K562 (cell line): ENCODE results near the gene DELE1. TPM values are rescaled to one million over a fixed set of nuclear protein-coding genes. Genes with fewer than 3 reads are reported as not detected.

ENCODE experiments used
- KDM4B ChIP-seq, 2 experiments: fragments of 450-650 bp in 1 of 2; sonication (generic) in 1 of 2; IDR thresholded peaks; 2 replicates each; pipeline ENCODE4 v1.6.1; 2016 to 2017; ENCODE audit warnings: borderline replicate concordance in 2 of 2, antibody characterized with exemption in 1 of 2, low read depth in 1 of 2, mild to moderate bottlenecking in 1 of 2
- KLF16 ChIP-seq: IDR thresholded peaks from 2 replicates; pipeline ENCODE4 v1.6.1; 2016; ENCODE audit warnings: antibody characterized with exemption
- NFIX ChIP-seq: fragments of 250-450 bp; sonication (Bioruptor Pico); IDR thresholded peaks from 2 replicates; pipeline ENCODE4 v1.4.0; 2020; ENCODE audit warnings: low read depth, mild to moderate bottlenecking, moderate library complexity
- ZNF232 ChIP-seq: sonication (generic); formaldehyde crosslinking; IDR thresholded peaks from 2 replicates; pipeline ENCODE4 v1.8.0; 2022; ENCODE audit warnings: mild to moderate bottlenecking, missing genetic modification reagents
- ZNF253 ChIP-seq: fragments of 250-450 bp; sonication (Bioruptor Pico); conservative IDR thresholded peaks from 2 replicates; pipeline ENCODE4 v1.6.1; 2021; ENCODE audit warnings: mild to moderate bottlenecking
- polyA plus RNA-seq, 8 experiments: library from polyadenylated mRNA; depleted of rRNA in 4 of 8; stranded (reverse) in 5 of 8; unstranded in 3 of 8; fragments of >200 nt; fragmentation: Nextera tagmentation in 2 of 8; fragmentation: Illumina TruSeq in 1 of 8; extraction: Ambion mirVana in 2 of 8; extraction: Trizol in 1 of 8; gene quantifications; 2 replicates each; pipeline versions ENCODE4 v1.2.1 to v1.2.3, GENCODE V29; 2011 to 2014; ENCODE audit warnings: inconsistent platforms in 1 of 8, missing spikeins in 1 of 8
- total RNA-seq, 7 experiments: library from RNA; depleted of rRNA in 6 of 7; stranded (reverse); fragments of >200 nt in 6 of 7; fragmentation: Illumina TruSeq in 2 of 7; extraction: Trizol in 2 of 7; gene quantifications; 2 replicates each; pipeline versions ENCODE4 v1.2.1 to v1.2.3, GENCODE V29; 2011 to 2021; ENCODE audit warnings: low replicate concordance in 1 of 7
- TF ChIP-seq, protein P1 (sequence below), 3 experiments: IDR thresholded peaks in 2 of 3; conservative IDR thresholded peaks in 1 of 3; 2 replicates each; pipeline ENCODE4 v1.5.1; 2011 to 2012; ENCODE audit warnings: low read length in 3 of 3, mild to moderate bottlenecking in 3 of 3, control low read depth in 2 of 3, improper control_type of control experiment in 1 of 3, inconsistent platforms in 1 of 3, low read depth in 1 of 3, mixed read lengths in 1 of 3, moderate library complexity in 1 of 3; ENCODE audit not compliant: insufficient read depth in 2 of 3
- TF ChIP-seq, protein P2 (sequence below): fragments of 250-450 bp; sonication (Bioruptor Pico); IDR thresholded peaks from 2 replicates; pipeline ENCODE4 v1.5.0; 2022; ENCODE audit warnings: mild to moderate bottlenecking
- TF ChIP-seq, protein P3 (sequence below), 2 experiments: fragments of 450-650 bp; formaldehyde crosslinking in 1 of 2; IDR thresholded peaks; 2 replicates each; pipeline versions ENCODE4 v1.4.0 to v1.6.1; 2014 to 2020; ENCODE audit warnings: mild to moderate bottlenecking in 2 of 2, borderline replicate concordance in 1 of 2, low read depth in 1 of 2
- TF ChIP-seq, protein P4 (sequence below): fragments of 450-650 bp; conservative IDR thresholded peaks from 2 replicates; pipeline ENCODE4 v1.6.1; 2016; ENCODE audit warnings: missing genetic modification characterization, low read depth, mild to moderate bottlenecking, missing compliant biosample characterization, moderate library complexity

DELE1 gene
- total and polyA plus RNA-seq, 9 of the 15 experiments (the other 6 are each of a cell fraction or from before 2014, with no cell fraction given), result 16.6 to 74.4 (median 49.8) TPM

DNA sequence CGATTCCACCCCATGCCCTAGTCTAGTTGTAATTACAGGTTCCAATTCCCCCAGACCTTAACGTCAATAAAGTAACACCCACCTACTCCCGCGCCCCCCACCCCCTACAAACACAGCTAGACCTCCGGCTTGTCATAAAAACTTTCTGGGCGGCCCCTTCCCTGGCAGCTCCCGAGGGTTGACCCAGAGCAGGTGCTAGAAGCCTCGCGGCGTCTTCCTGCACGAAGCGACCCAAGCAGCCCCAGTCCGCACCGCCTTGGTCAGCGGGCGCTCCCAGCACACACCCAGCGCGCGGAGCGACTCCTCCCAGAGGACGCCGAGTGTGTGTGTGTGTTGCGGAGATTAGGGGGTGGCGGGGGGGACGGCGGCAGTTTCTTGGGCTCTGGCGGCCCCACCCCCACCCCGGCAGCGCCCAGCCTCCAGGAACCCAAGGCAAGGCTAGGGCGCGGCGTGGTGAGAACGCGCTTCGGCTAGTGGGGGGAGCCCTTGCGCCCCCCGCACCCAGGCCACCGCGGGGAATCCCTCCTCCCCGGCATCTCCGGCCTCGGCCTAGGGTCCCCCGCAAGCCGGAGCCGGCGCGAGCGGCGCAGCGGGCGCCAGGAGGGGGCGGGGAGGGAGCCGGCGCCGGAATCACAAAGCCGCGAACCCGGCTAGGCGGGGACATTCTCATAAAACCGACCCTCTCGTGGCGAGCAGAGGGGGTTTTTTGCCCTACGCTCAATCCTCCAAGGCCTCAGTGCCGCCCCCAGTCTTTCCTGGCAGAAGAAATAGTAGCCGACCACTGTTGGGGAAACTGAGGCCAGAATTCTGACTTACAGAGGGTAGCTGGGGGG is 47.7 kb upstream of the DELE1 start (continued):
- TF ChIP-seq, protein P1, sequence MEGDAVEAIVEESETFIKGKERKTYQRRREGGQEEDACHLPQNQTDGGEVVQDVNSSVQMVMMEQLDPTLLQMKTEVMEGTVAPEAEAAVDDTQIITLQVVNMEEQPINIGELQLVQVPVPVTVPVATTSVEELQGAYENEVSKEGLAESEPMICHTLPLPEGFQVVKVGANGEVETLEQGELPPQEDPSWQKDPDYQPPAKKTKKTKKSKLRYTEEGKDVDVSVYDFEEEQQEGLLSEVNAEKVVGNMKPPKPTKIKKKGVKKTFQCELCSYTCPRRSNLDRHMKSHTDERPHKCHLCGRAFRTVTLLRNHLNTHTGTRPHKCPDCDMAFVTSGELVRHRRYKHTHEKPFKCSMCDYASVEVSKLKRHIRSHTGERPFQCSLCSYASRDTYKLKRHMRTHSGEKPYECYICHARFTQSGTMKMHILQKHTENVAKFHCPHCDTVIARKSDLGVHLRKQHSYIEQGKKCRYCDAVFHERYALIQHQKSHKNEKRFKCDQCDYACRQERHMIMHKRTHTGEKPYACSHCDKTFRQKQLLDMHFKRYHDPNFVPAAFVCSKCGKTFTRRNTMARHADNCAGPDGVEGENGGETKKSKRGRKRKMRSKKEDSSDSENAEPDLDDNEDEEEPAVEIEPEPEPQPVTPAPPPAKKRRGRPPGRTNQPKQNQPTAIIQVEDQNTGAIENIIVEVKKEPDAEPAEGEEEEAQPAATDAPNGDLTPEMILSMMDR (IDR thresholded peaks at IDR 0.05 in 2 of 3, conservative IDR thresholded peaks at IDR 0.05 in 1 of 3; ENCODE audit: insufficient read depth in 2 of 3, low read depth in 1 of 3, low read length in 3 of 3), result peak in 2 of 3 experiments; percentile 30 to 47; a peak in 2 of 6 replicates
- TF ChIP-seq, protein P2, sequence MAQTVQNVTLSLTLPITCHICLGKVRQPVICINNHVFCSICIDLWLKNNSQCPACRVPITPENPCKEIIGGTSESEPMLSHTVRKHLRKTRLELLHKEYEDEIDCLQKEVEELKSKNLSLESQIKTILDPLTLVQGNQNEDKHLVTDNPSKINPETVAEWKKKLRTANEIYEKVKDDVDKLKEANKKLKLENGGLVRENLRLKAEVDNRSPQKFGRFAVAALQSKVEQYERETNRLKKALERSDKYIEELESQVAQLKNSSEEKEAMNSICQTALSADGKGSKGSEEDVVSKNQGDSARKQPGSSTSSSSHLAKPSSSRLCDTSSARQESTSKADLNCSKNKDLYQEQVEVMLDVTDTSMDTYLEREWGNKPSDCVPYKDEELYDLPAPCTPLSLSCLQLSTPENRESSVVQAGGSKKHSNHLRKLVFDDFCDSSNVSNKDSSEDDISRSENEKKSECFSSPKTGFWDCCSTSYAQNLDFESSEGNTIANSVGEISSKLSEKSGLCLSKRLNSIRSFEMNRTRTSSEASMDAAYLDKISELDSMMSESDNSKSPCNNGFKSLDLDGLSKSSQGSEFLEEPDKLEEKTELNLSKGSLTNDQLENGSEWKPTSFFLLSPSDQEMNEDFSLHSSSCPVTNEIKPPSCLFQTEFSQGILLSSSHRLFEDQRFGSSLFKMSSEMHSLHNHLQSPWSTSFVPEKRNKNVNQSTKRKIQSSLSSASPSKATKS (CRISPR knock-in tag), result no peak
- TF ChIP-seq, protein P3, sequence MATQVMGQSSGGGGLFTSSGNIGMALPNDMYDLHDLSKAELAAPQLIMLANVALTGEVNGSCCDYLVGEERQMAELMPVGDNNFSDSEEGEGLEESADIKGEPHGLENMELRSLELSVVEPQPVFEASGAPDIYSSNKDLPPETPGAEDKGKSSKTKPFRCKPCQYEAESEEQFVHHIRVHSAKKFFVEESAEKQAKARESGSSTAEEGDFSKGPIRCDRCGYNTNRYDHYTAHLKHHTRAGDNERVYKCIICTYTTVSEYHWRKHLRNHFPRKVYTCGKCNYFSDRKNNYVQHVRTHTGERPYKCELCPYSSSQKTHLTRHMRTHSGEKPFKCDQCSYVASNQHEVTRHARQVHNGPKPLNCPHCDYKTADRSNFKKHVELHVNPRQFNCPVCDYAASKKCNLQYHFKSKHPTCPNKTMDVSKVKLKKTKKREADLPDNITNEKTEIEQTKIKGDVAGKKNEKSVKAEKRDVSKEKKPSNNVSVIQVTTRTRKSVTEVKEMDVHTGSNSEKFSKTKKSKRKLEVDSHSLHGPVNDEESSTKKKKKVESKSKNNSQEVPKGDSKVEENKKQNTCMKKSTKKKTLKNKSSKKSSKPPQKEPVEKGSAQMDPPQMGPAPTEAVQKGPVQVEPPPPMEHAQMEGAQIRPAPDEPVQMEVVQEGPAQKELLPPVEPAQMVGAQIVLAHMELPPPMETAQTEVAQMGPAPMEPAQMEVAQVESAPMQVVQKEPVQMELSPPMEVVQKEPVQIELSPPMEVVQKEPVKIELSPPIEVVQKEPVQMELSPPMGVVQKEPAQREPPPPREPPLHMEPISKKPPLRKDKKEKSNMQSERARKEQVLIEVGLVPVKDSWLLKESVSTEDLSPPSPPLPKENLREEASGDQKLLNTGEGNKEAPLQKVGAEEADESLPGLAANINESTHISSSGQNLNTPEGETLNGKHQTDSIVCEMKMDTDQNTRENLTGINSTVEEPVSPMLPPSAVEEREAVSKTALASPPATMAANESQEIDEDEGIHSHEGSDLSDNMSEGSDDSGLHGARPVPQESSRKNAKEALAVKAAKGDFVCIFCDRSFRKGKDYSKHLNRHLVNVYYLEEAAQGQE (IDR thresholded peaks at IDR 0.05; ENCODE audit: borderline replicate concordance), result peak; percentile 60
- TF ChIP-seq, protein P3 (CRISPR knock-in tag; IDR thresholded peaks at IDR 0.05; ENCODE audit: low read depth), result no peak
- TF ChIP-seq NFIX (CRISPR knock-in tag) (no peak), KLF16 (no peak), ZNF253 (CRISPR knock-in tag) (no peak), KDM4B (IDR thresholded peaks at IDR 0.05; ENCODE audit: borderline replicate concordance in 2 of 2, low read depth in 1 of 2) (0 out of 4 replicates have a peak, but pooled peaks of 1 of the 2 experiments have one; percentile 37), ZNF232 (CRISPR knock-in tag) (no peak)
- TF ChIP-seq, protein P4, sequence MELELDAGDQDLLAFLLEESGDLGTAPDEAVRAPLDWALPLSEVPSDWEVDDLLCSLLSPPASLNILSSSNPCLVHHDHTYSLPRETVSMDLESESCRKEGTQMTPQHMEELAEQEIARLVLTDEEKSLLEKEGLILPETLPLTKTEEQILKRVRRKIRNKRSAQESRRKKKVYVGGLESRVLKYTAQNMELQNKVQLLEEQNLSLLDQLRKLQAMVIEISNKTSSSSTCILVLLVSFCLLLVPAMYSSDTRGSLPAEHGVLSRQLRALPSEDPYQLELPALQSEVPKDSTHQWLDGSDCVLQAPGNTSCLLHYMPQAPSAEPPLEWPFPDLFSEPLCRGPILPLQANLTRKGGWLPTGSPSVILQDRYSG (tag), result no peak
